HEK293T (cell line): Measurements from ENCODE around the gene RAD51B.

Experiments used
- CTCF ChIA-PET: fragments of 350-600 bp; formaldehyde crosslinking; extraction: SDS; loops from one replicate; lab custom pipeline; 2021; ENCODE audit warnings: antibody characterized with exemption, inconsistent platforms; lab: Yijun Ruan, JAX
- POLR2A ChIA-PET: fragments of 350-600 bp; formaldehyde crosslinking; extraction: SDS; loops from one replicate; lab custom pipeline; 2020; ENCODE audit warnings: antibody characterized with exemption, inconsistent platforms; lab: Yijun Ruan, JAX
- DNase-seq: peaks from one replicate; pipeline ENCODE4 v3.0.0; 2012; ENCODE audit warnings: mixed read lengths; ENCODE audit errors: extremely low spot score
- ARNT ChIP-seq: fragments of 450-650 bp; IDR thresholded peaks from 2 replicates; pipeline ENCODE4 v1.6.1; 2017; ENCODE audit warnings: mild to moderate bottlenecking
- BHLHE40 ChIP-seq: fragments of 450-650 bp; IDR thresholded peaks from 2 replicates; pipeline ENCODE4 v1.6.1; 2016; ENCODE audit warnings: mild to moderate bottlenecking, moderate library complexity, borderline replicate concordance
- CTBP1 ChIP-seq: fragments of 450-650 bp; IDR thresholded peaks from 2 replicates; pipeline ENCODE4 v1.6.1; 2016; ENCODE audit warnings: borderline replicate concordance
- ELF4 ChIP-seq: fragments of 450-650 bp; IDR thresholded peaks from 2 replicates; pipeline ENCODE4 v1.6.1; 2017; ENCODE audit warnings: antibody characterized with exemption
- FOXA1 ChIP-seq: fragments of 450-650 bp; IDR thresholded peaks from 2 replicates; pipeline ENCODE4 v1.6.1; 2016; ENCODE audit warnings: mild to moderate bottlenecking
- FOXK2 ChIP-seq: fragments of 450-650 bp; IDR thresholded peaks from 2 replicates; pipeline ENCODE4 v1.6.1; 2016; ENCODE audit warnings: mild to moderate bottlenecking
- FOXM1 ChIP-seq: fragments of 450-650 bp; IDR thresholded peaks from 2 replicates; pipeline ENCODE4 v1.6.1; 2017; ENCODE audit warnings: mild to moderate bottlenecking, borderline replicate concordance
- HDGF ChIP-seq: fragments of 450-650 bp; IDR thresholded peaks from 2 replicates; pipeline ENCODE4 v1.6.1; 2017; ENCODE audit warnings: antibody characterized with exemption, borderline replicate concordance
- L3MBTL2 ChIP-seq: fragments of 450-650 bp; conservative IDR thresholded peaks from 2 replicates; pipeline ENCODE4 v1.6.1; 2016; ENCODE audit warnings: mild to moderate bottlenecking
- LEF1 ChIP-seq: fragments of 450-650 bp; IDR thresholded peaks from 2 replicates; pipeline ENCODE4 v1.6.1; 2017; ENCODE audit warnings: mild to moderate bottlenecking, borderline replicate concordance
- NFRKB ChIP-seq: fragments of 450-650 bp; IDR thresholded peaks from 2 replicates; pipeline ENCODE4 v1.6.1; 2016; ENCODE audit warnings: mild to moderate bottlenecking, moderate library complexity
- PKNOX1 ChIP-seq: fragments of 450-650 bp; IDR thresholded peaks from 2 replicates; pipeline ENCODE4 v1.6.1; 2016
- SP1 ChIP-seq: fragments of 450-650 bp; IDR thresholded peaks from 2 replicates; pipeline ENCODE4 v1.6.1; 2017
- SUZ12 ChIP-seq: fragments of 450-650 bp; IDR thresholded peaks from 2 replicates; pipeline ENCODE4 v1.6.1; 2016; ENCODE audit warnings: mild to moderate bottlenecking
- TARDBP ChIP-seq: fragments of 450-650 bp; IDR thresholded peaks from 2 replicates; pipeline ENCODE4 v1.6.1; 2016
- ZNF384 ChIP-seq: fragments of 450-650 bp; IDR thresholded peaks from 2 replicates; pipeline ENCODE4 v1.6.1; 2016

RAD51B gene

DNA sequence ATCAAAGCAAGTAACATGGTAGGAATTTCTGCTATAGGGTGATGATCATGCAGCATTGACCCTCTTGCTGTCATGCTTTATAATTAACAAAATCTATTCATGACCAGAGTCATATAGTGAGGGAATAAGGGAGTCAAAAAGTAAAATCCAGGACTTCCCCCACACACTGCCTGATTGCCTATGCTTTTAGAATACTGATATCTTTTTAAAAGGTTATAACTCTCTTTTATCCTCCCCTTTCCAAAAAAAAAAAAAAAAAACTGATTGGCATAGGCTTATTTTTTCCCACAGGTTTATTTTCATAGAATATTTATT is 921.9 kb downstream of the RAD51B start:
- CTCF ChIA-PET: no interaction called here
- TF ChIP-seq LEF1 (no peak), ARNT (no peak), L3MBTL2 (no peak), SP1 (no peak), NFRKB (no peak), BHLHE40 (no peak)
- no peak for DNase-seq
- POLR2A ChIA-PET: no interaction called here

- no peak for TF ChIP-seq FOXK2
- TF ChIP-seq FOXM1: no peak
- TF ChIP-seq SUZ12: no peak
- no peak for TF ChIP-seq ELF4
- no peak for TF ChIP-seq ARNT
- no peak for TF ChIP-seq NFRKB
- no peak for TF ChIP-seq TARDBP
- no peak for TF ChIP-seq PKNOX1
- no peak for TF ChIP-seq L3MBTL2
- no peak for TF ChIP-seq BHLHE40
- ChIA-PET POLR2A (no interaction called here), CTCF (no interaction called here)
- no peak for DNase-seq
Observed at GRCh38 chr14:68741839-68742470, 922.4 kb downstream of the RAD51B start.

- ChIA-PET POLR2A (no interaction called here), CTCF (no interaction called here)
- no peak for DNase-seq
- TF ChIP-seq FOXK2 (no peak), FOXA1 (no peak), SUZ12 (no peak), FOXM1 (no peak), CTBP1 (no peak), ZNF384 (no peak)
Observed at GRCh38 chr14:68744613-68745012, 925.0 kb downstream of the RAD51B start.

GRCh38 chr14:68747393-68747792 is 927.8 kb downstream of the RAD51B start:
- ChIA-PET CTCF (no interaction called here), POLR2A (no interaction called here)
- TF ChIP-seq ARNT (no peak), PKNOX1 (no peak), FOXK2 (no peak), L3MBTL2 (no peak), BHLHE40 (no peak), SP1 (no peak), SUZ12 (no peak), TARDBP (no peak), HDGF (no peak), FOXM1 (no peak), FOXA1 (no peak)
- no peak for DNase-seq

- no peak for DNase-seq
- CTCF ChIA-PET: no interaction called here
- no peak for TF ChIP-seq BHLHE40
- TF ChIP-seq SP1: no peak
- TF ChIP-seq FOXA1: no peak
- TF ChIP-seq HDGF: no peak
- no peak for TF ChIP-seq PKNOX1
- no peak for TF ChIP-seq ARNT
- no peak for TF ChIP-seq L3MBTL2
- TF ChIP-seq ELF4: no peak
- no peak for TF ChIP-seq FOXM1
- TF ChIP-seq FOXK2: no peak
- no peak for TF ChIP-seq SUZ12
- TF ChIP-seq LEF1: no peak
- no peak for TF ChIP-seq CTBP1
- TF ChIP-seq NFRKB: no peak
- TF ChIP-seq TARDBP: no peak
- TF ChIP-seq ZNF384: no peak
- POLR2A ChIA-PET: no interaction called here
Observed at GRCh38 chr14:68748260-68748659, 928.7 kb downstream of the RAD51B start.

DNA sequence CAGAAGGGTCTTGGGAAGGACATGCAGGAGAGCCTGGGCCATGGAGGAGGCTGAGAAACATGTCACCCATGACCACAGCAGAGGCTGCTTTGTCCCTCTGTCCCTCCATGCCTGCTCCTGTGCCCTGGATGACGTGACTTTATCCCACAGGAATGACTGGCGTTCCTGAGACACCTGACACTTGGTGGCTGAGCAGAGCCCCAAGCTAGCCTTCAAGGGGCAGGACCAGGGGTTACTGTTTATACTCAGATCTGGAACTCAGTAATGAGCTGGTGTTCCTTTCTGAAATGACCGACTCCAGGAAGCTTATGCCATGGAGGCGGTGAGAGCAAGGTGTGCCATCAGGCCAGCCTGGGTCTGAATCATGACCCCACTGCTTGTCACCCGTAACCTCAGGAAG is 929.1 kb downstream of the RAD51B start:
- ChIA-PET POLR2A (no interaction called here), CTCF (no interaction called here)
- DNase-seq: no peak
- no peak for TF ChIP-seq FOXA1
